ENCODE results near the gene AHI1. TPM values are rescaled to one million over a fixed set of nuclear protein-coding genes. Genes with fewer than 3 reads are reported as not detected.

AHI1 gene
- total RNA-seq, 1 donor from 2014 or later, result 5.2 TPM

GRCh38 chr6:135527116-135527959 is 29.8 kb upstream of the AHI1 start:
- no peak for DNase-seq (ENCODE audit: low read depth)
- Histone ChIP-seq H3K4me3 (ENCODE audit: low read depth, low read length) (no peak overlapping the region), H3K27me3 (ENCODE audit: control insufficient read depth, insufficient read depth, low read length) (no peaks in the 10 kb centered on the region), H3K36me3 (ENCODE audit: control insufficient read depth, insufficient read depth, low read length) (no peaks in the 10 kb centered on the region)
- TF ChIP-seq CTCF (IDR thresholded peaks at IDR 0.05; ENCODE audit: insufficient read depth, low read length, poor library complexity, severe bottlenecking), result no peak

- no peak overlapping the region for H3K4me3 ChIP-seq (ENCODE audit: low read depth, low read length)
- H3K27me3 ChIP-seq (ENCODE audit: control insufficient read depth, insufficient read depth, low read length), result no peaks in the 10 kb centered on the region
- TF ChIP-seq CTCF (IDR thresholded peaks at IDR 0.05; ENCODE audit: insufficient read depth, low read length, poor library complexity, severe bottlenecking), result no peak
- no peaks in the 10 kb centered on the region for H3K36me3 ChIP-seq (ENCODE audit: control insufficient read depth, insufficient read depth, low read length)
- DNase-seq (ENCODE audit: low read depth), result no peak
Measured at GRCh38 chr6:135525594-135525993, 28.1 kb upstream of the AHI1 start.

GRCh38 chr6:135522965-135523692 is 25.6 kb upstream of the AHI1 start:
- Histone ChIP-seq H3K4me3 (ENCODE audit: low read depth, low read length) (no peak overlapping the region), H3K27me3 (ENCODE audit: control insufficient read depth, insufficient read depth, low read length) (no peaks in the 10 kb centered on the region), H3K36me3 (ENCODE audit: control insufficient read depth, insufficient read depth, low read length) (no peaks in the 10 kb centered on the region)
- no peak for TF ChIP-seq CTCF (IDR thresholded peaks at IDR 0.05; ENCODE audit: insufficient read depth, low read length, poor library complexity, severe bottlenecking)
- no peak for DNase-seq (ENCODE audit: low read depth)

GRCh38 chr6:135521431-135521830 is 23.9 kb upstream of the AHI1 start:
- Histone ChIP-seq H3K4me3 (ENCODE audit: low read depth, low read length) (no peak overlapping the region), H3K27me3 (ENCODE audit: control insufficient read depth, insufficient read depth, low read length) (no peaks in the 10 kb centered on the region), H3K36me3 (ENCODE audit: control insufficient read depth, insufficient read depth, low read length) (no peaks in the 10 kb centered on the region)
- DNase-seq (ENCODE audit: low read depth), result no peak
- no peak for TF ChIP-seq CTCF (IDR thresholded peaks at IDR 0.05; ENCODE audit: insufficient read depth, low read length, poor library complexity, severe bottlenecking)

GRCh38 chr6:135520781-135521180 is 23.2 kb upstream of the AHI1 start:
- Histone ChIP-seq H3K27me3 (ENCODE audit: control insufficient read depth, insufficient read depth, low read length) (no peaks in the 10 kb centered on the region), H3K36me3 (ENCODE audit: control insufficient read depth, insufficient read depth, low read length) (no peaks in the 10 kb centered on the region), H3K4me3 (ENCODE audit: low read depth, low read length) (no peak overlapping the region)
- TF ChIP-seq CTCF (IDR thresholded peaks at IDR 0.05; ENCODE audit: insufficient read depth, low read length, poor library complexity, severe bottlenecking), result no peak
- no peak for DNase-seq (ENCODE audit: low read depth)

Measured in kidney epithelial cell (primary cell).